Measurements from ENCODE around the gene RXFP4. TPM values are rescaled to one million over a fixed set of nuclear protein-coding genes. Genes with fewer than 3 reads are reported as not detected.
A peak's percentile ranks its signal among the peaks of the same experiment; 100 is the strongest.

RXFP4 gene
- polyA plus RNA-seq, 3 donors = 0.08 TPM; not detected in 2

DNA sequence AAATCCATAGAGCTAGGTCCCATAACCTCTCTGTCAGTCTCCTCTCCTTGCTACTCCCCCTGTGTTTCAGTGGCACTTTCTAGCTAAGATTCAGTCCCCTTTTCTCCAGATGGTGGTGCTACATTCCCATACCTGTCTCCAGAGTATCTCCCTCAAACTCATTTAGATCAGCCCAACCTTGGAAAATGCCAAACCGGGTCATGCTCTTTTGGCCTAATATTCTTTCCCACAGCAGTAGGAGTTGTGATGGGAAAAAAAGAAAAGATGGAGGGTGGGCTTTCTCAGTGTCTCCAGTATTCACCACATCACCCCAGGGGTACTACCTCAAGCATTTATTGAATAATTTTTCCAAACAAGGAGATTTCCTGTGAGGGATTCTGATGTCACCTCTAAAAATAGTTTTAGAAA is 3.2 kb upstream of the RXFP4 start:
- Mint-ChIP-seq H3K4me3 (no peak overlapping the region), H3K27ac (no peak overlapping the region), H3K4me1 (peaks cover 45% of the 10 kb centered on the region), H3K27me3 (ENCODE audit: low read depth in 3 of 3) (peaks cover 0 to 2% (median 0%) of the 10 kb centered on the region in 3 donors), H3K36me3 (peaks cover 5 to 6% of the 10 kb centered on the region in 2 donors), H3K9me3 (peaks cover 0 to 2% (median 0%) of the 10 kb centered on the region in 7 donors)
- Histone ChIP-seq H2AFZ (ENCODE audit: insufficient read depth, low read depth, low read length, poor library complexity, severe bottlenecking) (no peak overlapping the region), H3K27me3 (ENCODE audit: control insufficient read depth in 2 of 2, insufficient read depth in 2 of 2, low read length in 2 of 2) (no peaks in the 10 kb centered on the region), H3K4me3 (replicated peaks in 1 of 3; ENCODE audit: low read depth in 2 of 3, low read length in 3 of 3) (no peak overlapping the region), H3K4me1 (ENCODE audit: control insufficient read depth in 1 of 2, insufficient read depth in 2 of 2, low read length in 2 of 2) (peaks cover 52 to 59% of the 10 kb centered on the region in 2 donors), H3K79me2 (ENCODE audit: insufficient read depth, low read length) (peaks cover 10% of the 10 kb centered on the region), H3K36me3 (replicated peaks in 1 of 2; ENCODE audit: control insufficient read depth in 1 of 2, insufficient read depth in 2 of 2, low read length in 2 of 2) (no peaks in the 10 kb centered on the region), H3K9me3 (replicated peaks in 1 of 2; ENCODE audit: control insufficient read depth in 1 of 2, insufficient read depth in 1 of 2, low read length in 2 of 2) (no peaks in the 10 kb centered on the region), H3K4me2 (replicated peaks; ENCODE audit: extremely low read depth, low read length, poor library complexity, severe bottlenecking) (no peak overlapping the region), H4K20me1 (ENCODE audit: insufficient read depth, low read length) (peaks cover 3% of the 10 kb centered on the region), H3K9ac (ENCODE audit: insufficient read depth, low read length, poor library complexity, severe bottlenecking) (no peak overlapping the region), H3K27ac (ENCODE audit: low read depth in 1 of 2, low read length in 2 of 2) (no peak overlapping the region)
- peak; percentile 51 to 66 (median 60) for DNase-seq
- intact Hi-C loops (cut with micrococcal nuclease) = loop anchor here in 1 of 2 donors (2.0 kb wide), 1 partner anchor 51 kb away; no protein-coding TSS in a partner anchor
- no CpG with 5 or more reads among the region's 1 CpG for WGBS (ENCODE audit: insufficient coverage)
- TF ChIP-seq, protein P1, sequence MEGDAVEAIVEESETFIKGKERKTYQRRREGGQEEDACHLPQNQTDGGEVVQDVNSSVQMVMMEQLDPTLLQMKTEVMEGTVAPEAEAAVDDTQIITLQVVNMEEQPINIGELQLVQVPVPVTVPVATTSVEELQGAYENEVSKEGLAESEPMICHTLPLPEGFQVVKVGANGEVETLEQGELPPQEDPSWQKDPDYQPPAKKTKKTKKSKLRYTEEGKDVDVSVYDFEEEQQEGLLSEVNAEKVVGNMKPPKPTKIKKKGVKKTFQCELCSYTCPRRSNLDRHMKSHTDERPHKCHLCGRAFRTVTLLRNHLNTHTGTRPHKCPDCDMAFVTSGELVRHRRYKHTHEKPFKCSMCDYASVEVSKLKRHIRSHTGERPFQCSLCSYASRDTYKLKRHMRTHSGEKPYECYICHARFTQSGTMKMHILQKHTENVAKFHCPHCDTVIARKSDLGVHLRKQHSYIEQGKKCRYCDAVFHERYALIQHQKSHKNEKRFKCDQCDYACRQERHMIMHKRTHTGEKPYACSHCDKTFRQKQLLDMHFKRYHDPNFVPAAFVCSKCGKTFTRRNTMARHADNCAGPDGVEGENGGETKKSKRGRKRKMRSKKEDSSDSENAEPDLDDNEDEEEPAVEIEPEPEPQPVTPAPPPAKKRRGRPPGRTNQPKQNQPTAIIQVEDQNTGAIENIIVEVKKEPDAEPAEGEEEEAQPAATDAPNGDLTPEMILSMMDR (IDR thresholded peaks at IDR 0.05) = peak; percentile 67

DNA sequence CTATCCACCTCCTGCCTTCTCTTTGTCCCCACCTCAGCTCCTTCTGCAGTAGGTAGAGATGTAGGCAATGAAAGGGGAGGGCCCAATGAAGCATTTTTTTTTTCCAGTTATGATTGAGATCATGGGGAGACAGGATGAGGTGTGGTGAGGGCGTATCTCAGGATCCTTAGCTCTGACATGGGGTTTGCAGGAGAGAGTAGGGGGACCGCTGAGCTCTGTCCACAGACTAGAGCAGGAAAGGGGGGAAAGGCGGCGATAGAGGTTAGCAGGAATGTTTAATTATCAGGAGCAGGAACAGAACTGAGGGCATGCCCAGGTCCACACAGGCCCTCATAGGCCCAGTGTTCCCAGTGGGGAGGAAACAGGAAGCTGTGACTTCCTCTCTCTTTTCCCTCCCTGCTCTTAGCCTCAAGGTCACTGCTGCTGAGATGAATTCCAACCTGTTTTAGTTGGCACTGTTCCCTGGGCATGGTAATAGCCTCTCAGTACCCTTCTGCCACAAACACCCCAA is 901 bp upstream of the RXFP4 start:
- Histone ChIP-seq H4K20me1 (ENCODE audit: insufficient read depth, low read length) (peaks cover 6% of the 10 kb centered on the region), H3K27me3 (ENCODE audit: control insufficient read depth in 2 of 2, insufficient read depth in 2 of 2, low read length in 2 of 2) (no peaks in the 10 kb centered on the region), H3K4me3 (replicated peaks in 1 of 3; ENCODE audit: low read depth in 2 of 3, low read length in 3 of 3) (peak overlapping the region in 1 of 3 experiments; percentile 45), H3K9me3 (replicated peaks in 1 of 2; ENCODE audit: control insufficient read depth in 1 of 2, insufficient read depth in 1 of 2, low read length in 2 of 2) (no peaks in the 10 kb centered on the region), H3K4me1 (ENCODE audit: control insufficient read depth in 1 of 2, insufficient read depth in 2 of 2, low read length in 2 of 2) (peaks cover 64 to 66% of the 10 kb centered on the region in 2 donors), H3K27ac (ENCODE audit: low read depth in 1 of 2, low read length in 2 of 2) (peak overlapping the region; percentile 54 to 66), H3K9ac (ENCODE audit: insufficient read depth, low read length, poor library complexity, severe bottlenecking) (no peak overlapping the region), H3K4me2 (replicated peaks; ENCODE audit: extremely low read depth, low read length, poor library complexity, severe bottlenecking) (peak overlapping the region; percentile 59), H3K79me2 (ENCODE audit: insufficient read depth, low read length) (peaks cover 9% of the 10 kb centered on the region), H2AFZ (ENCODE audit: insufficient read depth, low read depth, low read length, poor library complexity, severe bottlenecking) (no peak overlapping the region), H3K36me3 (replicated peaks in 1 of 2; ENCODE audit: control insufficient read depth in 1 of 2, insufficient read depth in 2 of 2, low read length in 2 of 2) (no peaks in the 10 kb centered on the region)
- intact Hi-C loops (cut with micrococcal nuclease) = no loop called here
- Mint-ChIP-seq H3K27me3 (ENCODE audit: low read depth in 3 of 3) (peaks cover 0 to 2% (median 0%) of the 10 kb centered on the region in 3 donors), H3K9me3 (peaks cover 0 to 3% (median 0%) of the 10 kb centered on the region in 7 donors), H3K36me3 (peaks cover 13 to 21% of the 10 kb centered on the region in 2 donors), H3K4me1 (peaks cover 65% of the 10 kb centered on the region), H3K4me3 (peak overlapping the region; percentile 37 to 64), H3K27ac (peak overlapping the region; percentile 72 to 91 (median 83))
- TF ChIP-seq, protein P1 (IDR thresholded peaks at IDR 0.05) = no peak
- WGBS (ENCODE audit: insufficient coverage) = 63% methylated on average over 1 of the region's 4 CpGs
- peak in 2 of 3 donors; percentile 61 to 69 for DNase-seq

Measured in CD14-positive monocyte (primary cell).